ENCODE data around the gene COQ6.
"Not testable (repeated sequence)": the region's sequence is repeated elsewhere in the genome, so short reads cannot be mapped to it uniquely, and the experiment has no call there.

COQ6 gene

GRCh38 chr14:73949752-73950734, at the start of gene COQ6, which contains the start of gene FAM161B:
Gene COQ6, plus strand, starts transcription at chr14:73950302. Its CDS starts 31 bp downstream, at chr14:73950333.
Gene FAM161B, minus strand, starts transcription at chr14:73950094. Its CDS starts 68 bp downstream, at chr14:73950026.
- peak; percentile 81 for DNase-seq

GRCh38 chr14:73903028-73903427, 47.1 kb upstream of the COQ6 start:
- no peak for DNase-seq

GRCh38 chr14:73909681-73910080, 40.4 kb upstream of the COQ6 start:
- no peak for DNase-seq

- DNase-seq, result no peak
Observed at GRCh38 chr14:73913256-73913655, 36.8 kb upstream of the COQ6 start.

GRCh38 chr14:73916324-73916723, 33.8 kb upstream of the COQ6 start:
- no peak for DNase-seq

GRCh38 chr14:73919457-73919856, 30.6 kb upstream of the COQ6 start:
- not testable (repeated sequence) for DNase-seq

GRCh38 chr14:73924337-73924736, 25.8 kb upstream of the COQ6 start:
- no peak for DNase-seq

- no peak for DNase-seq
Observed at GRCh38 chr14:73935666-73936065, 14.4 kb upstream of the COQ6 start.

- DNase-seq, result no peak
Observed at GRCh38 chr14:73936548-73936947, 13.6 kb upstream of the COQ6 start.

GRCh38 chr14:73937012-73937411, 13.1 kb upstream of the COQ6 start:
- DNase-seq, result no peak

GRCh38 chr14:73942180-73942579, 7.9 kb upstream of the COQ6 start:
- DNase-seq, result no peak

GRCh38 chr14:73943083-73943482, 7.0 kb upstream of the COQ6 start:
- no peak for DNase-seq

GRCh38 chr14:73944432-73945158, 5.5 kb upstream of the COQ6 start:
- no peak for DNase-seq

GRCh38 chr14:73945159-73945670, 4.9 kb upstream of the COQ6 start:
- DNase-seq, result no peak

GRCh38 chr14:73953731-73954130, 3.6 kb downstream of the COQ6 start:
- no peak for DNase-seq

- DNase-seq, result no peak
Observed at GRCh38 chr14:73955674-73956073, 5.6 kb downstream of the COQ6 start.

- DNase-seq, result no peak
Observed at GRCh38 chr14:73958591-73958990, 8.5 kb downstream of the COQ6 start.

- DNase-seq, result no peak
Observed at GRCh38 chr14:73961192-73961591, 11.1 kb downstream of the COQ6 start.

- no peak for DNase-seq
Observed at GRCh38 chr14:73965216-73965615, 15.1 kb downstream of the COQ6 start.

- no peak for DNase-seq
Observed at GRCh38 chr14:73968885-73969284, 18.8 kb downstream of the COQ6 start.

- DNase-seq, result no peak
Observed at GRCh38 chr14:73973497-73973896, 23.4 kb downstream of the COQ6 start.

- DNase-seq, result no peak
Observed at GRCh38 chr14:73976125-73976524, 26.0 kb downstream of the COQ6 start.

- DNase-seq, result no peak
Observed at GRCh38 chr14:73977896-73978295, 27.8 kb downstream of the COQ6 start.

- no peak for DNase-seq
Observed at GRCh38 chr14:73988065-73988464, 38.0 kb downstream of the COQ6 start.
